GM23248 (cell line): ENCODE data around the gene CDYL. TPM values are rescaled to one million over a fixed set of nuclear protein-coding genes. Genes with fewer than 3 reads are reported as not detected.

ENCODE experiments used
- DNase-seq: peaks from one replicate; pipeline ENCODE4 v3.0.0-alpha.2; 2015
- H2AFZ ChIP-seq: fragments of 200-600 bp; sonication (generic); 2 replicates; pipeline ENCODE4 v1.6.1; 2016; ENCODE audit warnings: antibody characterized with exemption
- H3F3A ChIP-seq: fragments of 200-600 bp; sonication (generic); 2 replicates; pipeline ENCODE4 v1.6.1; 2016; ENCODE audit warnings: mild to moderate bottlenecking, antibody characterized with exemption, mixed run types; ENCODE audit not compliant: insufficient read depth
- H3K27ac ChIP-seq: fragments of 200-600 bp; sonication (generic); 2 replicates; pipeline ENCODE4 v1.5.1; 2016; ENCODE audit warnings: mild to moderate bottlenecking
- H3K27me3 ChIP-seq: fragments of 200-600 bp; sonication (generic); replicated peaks from 2 replicates; pipeline ENCODE4 v1.6.1; 2016; ENCODE audit warnings: mild to moderate bottlenecking; ENCODE audit not compliant: insufficient read depth
- H3K36me3 ChIP-seq: fragments of 200-600 bp; sonication (generic); 2 replicates; pipeline ENCODE4 v1.6.1; 2016; ENCODE audit warnings: low read depth, mild to moderate bottlenecking
- H3K4me1 ChIP-seq: fragments of 200-600 bp; sonication (generic); 2 replicates; pipeline ENCODE4 v1.6.1; 2016; ENCODE audit warnings: mild to moderate bottlenecking; ENCODE audit not compliant: insufficient read depth
- H3K4me2 ChIP-seq: fragments of 200-600 bp; sonication (generic); one replicate; pipeline ENCODE4 v1.6.1; 2016; ENCODE audit warnings: mild to moderate bottlenecking; ENCODE audit not compliant: unreplicated experiment
- H3K4me3 ChIP-seq: fragments of 200-600 bp; sonication (generic); 2 replicates; pipeline ENCODE4 v1.5.1; 2016; ENCODE audit warnings: mild to moderate bottlenecking
- H3K79me2 ChIP-seq: fragments of 200-600 bp; sonication (generic); 2 replicates; pipeline ENCODE4 v1.6.1; 2016; ENCODE audit warnings: mild to moderate bottlenecking; ENCODE audit not compliant: insufficient read depth
- H3K9ac ChIP-seq: fragments of 200-600 bp; sonication (generic); 2 replicates; pipeline ENCODE4 v1.6.1; 2016; ENCODE audit warnings: mild to moderate bottlenecking
- H3K9me2 ChIP-seq: fragments of 200-600 bp; sonication (generic); 2 replicates; pipeline ENCODE4 v1.6.1; 2016; ENCODE audit warnings: mixed run types, mild to moderate bottlenecking, moderate library complexity; ENCODE audit not compliant: insufficient read depth
- H3K9me3 ChIP-seq: fragments of 200-600 bp; sonication (generic); one replicate; pipeline ENCODE4 v1.6.1; 2017; ENCODE audit warnings: low read depth
- H4K20me1 ChIP-seq: fragments of 200-600 bp; sonication (generic); 2 replicates; pipeline ENCODE4 v1.6.0; 2016; ENCODE audit not compliant: insufficient read depth
- EZH2 ChIP-seq: fragments of 200-600 bp; sonication (generic); IDR thresholded peaks from 2 replicates; pipeline ENCODE4 v1.6.1; 2018; ENCODE audit warnings: antibody characterized with exemption, mild to moderate bottlenecking; ENCODE audit not compliant: insufficient read depth, poor library complexity, severe bottlenecking
- EZH2phosphoT487 ChIP-seq: fragments of 200-600 bp; sonication (generic); IDR thresholded peaks from 2 replicates; pipeline ENCODE4 v1.6.1; 2018; ENCODE audit warnings: antibody characterized with exemption, moderate library complexity, mild to moderate bottlenecking, low read depth; ENCODE audit not compliant: insufficient read depth
- WGBS, 2 experiments: methylation state at CpG; one replicate each; pipeline ENCODE4 v1.1.6; 2015 to 2017; ENCODE audit warnings: low lambda C conversion rate in 2 of 2, low coverage in 1 of 2; ENCODE audit errors: missing lambda C conversion rate in 2 of 2; 5-methylcytosine and 5-hydroxymethylcytosine counted together
- in situ Hi-C: fragments of 300-500 bp; cut with MboI; formaldehyde crosslinking; loops from 2 replicates; pipeline ENCODE4 v1.15.0; 2020
- polyA plus RNA-seq: library from polyadenylated mRNA; unstranded; fragments of >200 nt; fragmentation: Nextera tagmentation; extraction: Ambion mirVana; gene quantifications from 2 replicates; pipeline ENCODE4 v1.2.1, GENCODE V29; 2016
- total RNA-seq: library from RNA; depleted of rRNA; stranded (reverse); fragments of >200 nt; shearing (Covaris generic); gene quantifications from 2 replicates; pipeline ENCODE4 v1.2.3, GENCODE V29; 2014

The CDYL gene
- total and polyA plus RNA-seq, 2 experiments from 2014 or later = 7.9 to 27.9 TPM

- no peaks in the 10 kb centered on the region for H3K27me3 ChIP-seq
- no peaks in the 10 kb centered on the region for H3K9me3 ChIP-seq
- H2AFZ ChIP-seq = no peak overlapping the region
- no peaks in the 10 kb centered on the region for H3K36me3 ChIP-seq
- no peak overlapping the region for H3K9ac ChIP-seq
- no peak overlapping the region for H3K4me2 ChIP-seq
- TF ChIP-seq EZH2 = no peak
- no peak for TF ChIP-seq EZH2phosphoT487
- peaks cover 12% of the 10 kb centered on the region for H3K4me1 ChIP-seq
- H3K27ac ChIP-seq = no peak overlapping the region
- H3K79me2 ChIP-seq = peaks cover 93% of the 10 kb centered on the region
- WGBS, 2 experiments = 56 to 58% methylated on average over 5 of the region's 5 CpGs
- H4K20me1 ChIP-seq = peaks cover 5% of the 10 kb centered on the region; the same call in 1 of the 2 replicates
- in situ Hi-C loops = no loop called here
- H3K9me2 ChIP-seq = no peaks in the 10 kb centered on the region
- H3F3A ChIP-seq = no peaks in the 10 kb centered on the region
- no peak overlapping the region for H3K4me3 ChIP-seq
- DNase-seq = no peak
These were observed 140.9 kb downstream of the CDYL start for GRCh38 chr6:4916954-4917561.

GRCh38 chr6:4920914-4921410, 144.8 kb downstream of the CDYL start:
- no peak overlapping the region for H3K4me3 ChIP-seq
- in situ Hi-C loops = no loop called here
- no peak overlapping the region for H3K9ac ChIP-seq
- H4K20me1 ChIP-seq = peaks cover 5% of the 10 kb centered on the region; the same call in 1 of the 2 replicates
- H2AFZ ChIP-seq = no peak overlapping the region
- H3K4me1 ChIP-seq = no peaks in the 10 kb centered on the region
- no peaks in the 10 kb centered on the region for H3K9me3 ChIP-seq
- DNase-seq = peak; percentile 19
- TF ChIP-seq EZH2 (no peak), EZH2phosphoT487 (no peak)
- H3F3A ChIP-seq = no peaks in the 10 kb centered on the region
- WGBS, 2 experiments = 79 to 81% methylated on average over 5 of the region's 5 CpGs
- H3K27ac ChIP-seq = no peak overlapping the region
- no peaks in the 10 kb centered on the region for H3K27me3 ChIP-seq
- no peaks in the 10 kb centered on the region for H3K9me2 ChIP-seq
- no peak overlapping the region for H3K4me2 ChIP-seq
- H3K79me2 ChIP-seq = peaks cover 96% of the 10 kb centered on the region
- H3K36me3 ChIP-seq = no peaks in the 10 kb centered on the region

- Histone ChIP-seq H3K36me3 (no peaks in the 10 kb centered on the region), H3K9me2 (no peaks in the 10 kb centered on the region), H3K9ac (no peak overlapping the region), H3K27me3 (no peaks in the 10 kb centered on the region), H2AFZ (no peak overlapping the region), H3F3A (no peaks in the 10 kb centered on the region), H3K4me3 (no peak overlapping the region), H4K20me1 (peaks cover 11% of the 10 kb centered on the region; the same call in 1 of the 2 replicates), H3K4me2 (no peak overlapping the region), H3K4me1 (no peaks in the 10 kb centered on the region), H3K27ac (no peak overlapping the region), H3K9me3 (no peaks in the 10 kb centered on the region), H3K79me2 (peaks cover 98% of the 10 kb centered on the region)
- WGBS, 2 experiments = 91 to 92% methylated on average over 13 of the region's 13 CpGs
- no peak for DNase-seq
- TF ChIP-seq EZH2 (no peak), EZH2phosphoT487 (no peak)
- in situ Hi-C loops = no loop called here
These were observed 146.4 kb downstream of the CDYL start for GRCh38 chr6:4922488-4923037.

- Histone ChIP-seq H3K27ac (no peak overlapping the region), H3K4me2 (no peak overlapping the region), H3K9me3 (no peaks in the 10 kb centered on the region), H4K20me1 (peaks cover 11% of the 10 kb centered on the region; the same call in 1 of the 2 replicates), H3K9ac (no peak overlapping the region), H2AFZ (no peak overlapping the region), H3K27me3 (no peaks in the 10 kb centered on the region), H3K36me3 (no peaks in the 10 kb centered on the region), H3K79me2 (peaks cover 98% of the 10 kb centered on the region), H3K4me1 (peaks cover 3% of the 10 kb centered on the region; the same call in 1 of the 2 replicates), H3F3A (no peaks in the 10 kb centered on the region), H3K4me3 (no peak overlapping the region), H3K9me2 (no peaks in the 10 kb centered on the region)
- 99 to 100% methylated on average over 3 of the region's 3 CpGs for WGBS, 2 experiments
- DNase-seq = no peak
- TF ChIP-seq EZH2phosphoT487 = no peak
- TF ChIP-seq EZH2 = no peak
- in situ Hi-C loops = no loop called here
These were observed 146.9 kb downstream of the CDYL start for GRCh38 chr6:4923081-4923480.
